SK-N-SH treated with all-trans-retinoic acid at 6 μM for 48 hours (cell line): ENCODE results near the gene MAPK8IP3.

Source experiments
- ESRRG ChIP-seq: fragments of 250-450 bp; sonication (Bioruptor Pico); IDR thresholded peaks from 2 replicates; pipeline ENCODE4 v1.6.1; 2021; ENCODE audit warnings: mild to moderate bottlenecking
- ISL1 ChIP-seq: fragments of 250-450 bp; sonication (Bioruptor Pico); IDR thresholded peaks from 2 replicates; pipeline ENCODE4 v2.1.2; 2022; ENCODE audit warnings: mild to moderate bottlenecking, moderate library complexity
- PPARA ChIP-seq: fragments of 250-450 bp; sonication (Bioruptor Pico); IDR thresholded peaks from 2 replicates; pipeline ENCODE4 v1.5.0; 2020; ENCODE audit warnings: mild to moderate bottlenecking, borderline replicate concordance
- TCF4 ChIP-seq: fragments of 250-450 bp; sonication (Bioruptor Pico); IDR thresholded peaks from 2 replicates; pipeline ENCODE4 v1.8.0; 2021; ENCODE audit warnings: mild to moderate bottlenecking, moderate library complexity, borderline replicate concordance
- ZFP3 ChIP-seq: fragments of 250-450 bp; sonication (Bioruptor Pico); IDR thresholded peaks from 2 replicates; pipeline ENCODE4 v1.5.0; 2020; ENCODE audit warnings: mild to moderate bottlenecking, moderate library complexity
- ZFP30 ChIP-seq: fragments of 450-650 bp; formaldehyde crosslinking; IDR thresholded peaks from 2 replicates; pipeline ENCODE4 v1.5.0; 2022; ENCODE audit warnings: mild to moderate bottlenecking, moderate library complexity
- ZNF70 ChIP-seq: fragments of 450-650 bp; formaldehyde crosslinking; IDR thresholded peaks from 2 replicates; pipeline ENCODE4 v1.5.0; 2020; ENCODE audit warnings: mild to moderate bottlenecking, moderate library complexity
- TF ChIP-seq, protein P1 (sequence below): fragments of 250-450 bp; sonication (Bioruptor Pico); IDR thresholded peaks from 2 replicates; pipeline ENCODE4 v1.8.0; 2020; ENCODE audit warnings: mild to moderate bottlenecking, moderate library complexity, borderline replicate concordance
- TF ChIP-seq, protein P2 (sequence below): fragments of 250-450 bp; sonication (Bioruptor Pico); IDR thresholded peaks from 2 replicates; pipeline ENCODE4 v1.5.0; 2020; ENCODE audit warnings: mild to moderate bottlenecking, moderate library complexity
- TF ChIP-seq, protein P3 (sequence below): fragments of 250-450 bp; sonication (Bioruptor Pico); IDR thresholded peaks from 2 replicates; pipeline ENCODE4 v1.5.1; 2021; ENCODE audit warnings: mild to moderate bottlenecking, moderate library complexity

DNA sequence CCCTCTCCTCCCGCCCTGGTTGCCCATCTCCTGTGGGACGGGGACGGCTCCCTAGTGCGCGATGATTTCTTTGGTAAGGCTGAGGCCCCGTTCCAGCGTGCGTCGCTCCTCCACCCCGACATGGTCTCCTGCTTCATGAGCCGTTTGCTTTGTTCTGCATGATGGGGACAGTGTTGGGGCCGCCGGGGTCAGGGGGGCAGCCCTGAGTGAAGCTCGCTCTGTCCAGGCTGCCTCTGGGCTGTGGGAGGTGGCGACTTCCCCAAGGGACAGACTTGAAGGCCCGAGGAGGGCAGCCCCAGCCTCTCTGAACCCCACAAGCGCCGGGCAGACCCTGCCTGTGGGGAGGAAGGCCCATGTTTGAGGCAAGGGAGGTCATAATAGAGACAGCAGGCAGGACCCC is 52.9 kb downstream of the MAPK8IP3 start:
- TF ChIP-seq, protein P1, sequence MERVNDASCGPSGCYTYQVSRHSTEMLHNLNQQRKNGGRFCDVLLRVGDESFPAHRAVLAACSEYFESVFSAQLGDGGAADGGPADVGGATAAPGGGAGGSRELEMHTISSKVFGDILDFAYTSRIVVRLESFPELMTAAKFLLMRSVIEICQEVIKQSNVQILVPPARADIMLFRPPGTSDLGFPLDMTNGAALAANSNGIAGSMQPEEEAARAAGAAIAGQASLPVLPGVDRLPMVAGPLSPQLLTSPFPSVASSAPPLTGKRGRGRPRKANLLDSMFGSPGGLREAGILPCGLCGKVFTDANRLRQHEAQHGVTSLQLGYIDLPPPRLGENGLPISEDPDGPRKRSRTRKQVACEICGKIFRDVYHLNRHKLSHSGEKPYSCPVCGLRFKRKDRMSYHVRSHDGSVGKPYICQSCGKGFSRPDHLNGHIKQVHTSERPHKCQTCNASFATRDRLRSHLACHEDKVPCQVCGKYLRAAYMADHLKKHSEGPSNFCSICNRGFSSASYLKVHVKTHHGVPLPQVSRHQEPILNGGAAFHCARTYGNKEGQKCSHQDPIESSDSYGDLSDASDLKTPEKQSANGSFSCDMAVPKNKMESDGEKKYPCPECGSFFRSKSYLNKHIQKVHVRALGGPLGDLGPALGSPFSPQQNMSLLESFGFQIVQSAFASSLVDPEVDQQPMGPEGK (CRISPR knock-in tag), result no peak
- TF ChIP-seq, protein P2, sequence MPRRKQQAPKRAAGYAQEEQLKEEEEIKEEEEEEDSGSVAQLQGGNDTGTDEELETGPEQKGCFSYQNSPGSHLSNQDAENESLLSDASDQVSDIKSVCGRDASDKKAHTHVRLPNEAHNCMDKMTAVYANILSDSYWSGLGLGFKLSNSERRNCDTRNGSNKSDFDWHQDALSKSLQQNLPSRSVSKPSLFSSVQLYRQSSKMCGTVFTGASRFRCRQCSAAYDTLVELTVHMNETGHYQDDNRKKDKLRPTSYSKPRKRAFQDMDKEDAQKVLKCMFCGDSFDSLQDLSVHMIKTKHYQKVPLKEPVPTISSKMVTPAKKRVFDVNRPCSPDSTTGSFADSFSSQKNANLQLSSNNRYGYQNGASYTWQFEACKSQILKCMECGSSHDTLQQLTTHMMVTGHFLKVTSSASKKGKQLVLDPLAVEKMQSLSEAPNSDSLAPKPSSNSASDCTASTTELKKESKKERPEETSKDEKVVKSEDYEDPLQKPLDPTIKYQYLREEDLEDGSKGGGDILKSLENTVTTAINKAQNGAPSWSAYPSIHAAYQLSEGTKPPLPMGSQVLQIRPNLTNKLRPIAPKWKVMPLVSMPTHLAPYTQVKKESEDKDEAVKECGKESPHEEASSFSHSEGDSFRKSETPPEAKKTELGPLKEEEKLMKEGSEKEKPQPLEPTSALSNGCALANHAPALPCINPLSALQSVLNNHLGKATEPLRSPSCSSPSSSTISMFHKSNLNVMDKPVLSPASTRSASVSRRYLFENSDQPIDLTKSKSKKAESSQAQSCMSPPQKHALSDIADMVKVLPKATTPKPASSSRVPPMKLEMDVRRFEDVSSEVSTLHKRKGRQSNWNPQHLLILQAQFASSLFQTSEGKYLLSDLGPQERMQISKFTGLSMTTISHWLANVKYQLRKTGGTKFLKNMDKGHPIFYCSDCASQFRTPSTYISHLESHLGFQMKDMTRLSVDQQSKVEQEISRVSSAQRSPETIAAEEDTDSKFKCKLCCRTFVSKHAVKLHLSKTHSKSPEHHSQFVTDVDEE, result no peak
- TF ChIP-seq ZFP3 (CRISPR knock-in tag), result no peak
- no peak for TF ChIP-seq ZNF70 (CRISPR knock-in tag)
- no peak for TF ChIP-seq ZFP30 (CRISPR knock-in tag)
- no peak for TF ChIP-seq ESRRG (CRISPR knock-in tag)
- no peak for TF ChIP-seq ISL1 (CRISPR knock-in tag)
- no peak for TF ChIP-seq PPARA (CRISPR knock-in tag)
- TF ChIP-seq, protein P3, sequence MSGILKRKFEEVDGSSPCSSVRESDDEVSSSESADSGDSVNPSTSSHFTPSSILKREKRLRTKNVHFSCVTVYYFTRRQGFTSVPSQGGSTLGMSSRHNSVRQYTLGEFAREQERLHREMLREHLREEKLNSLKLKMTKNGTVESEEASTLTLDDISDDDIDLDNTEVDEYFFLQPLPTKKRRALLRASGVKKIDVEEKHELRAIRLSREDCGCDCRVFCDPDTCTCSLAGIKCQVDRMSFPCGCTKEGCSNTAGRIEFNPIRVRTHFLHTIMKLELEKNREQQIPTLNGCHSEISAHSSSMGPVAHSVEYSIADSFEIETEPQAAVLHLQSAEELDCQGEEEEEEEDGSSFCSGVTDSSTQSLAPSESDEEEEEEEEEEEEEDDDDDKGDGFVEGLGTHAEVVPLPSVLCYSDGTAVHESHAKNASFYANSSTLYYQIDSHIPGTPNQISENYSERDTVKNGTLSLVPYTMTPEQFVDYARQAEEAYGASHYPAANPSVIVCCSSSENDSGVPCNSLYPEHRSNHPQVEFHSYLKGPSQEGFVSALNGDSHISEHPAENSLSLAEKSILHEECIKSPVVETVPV (CRISPR knock-in tag), result no peak
- no peak for TF ChIP-seq TCF4
